Loucy (cell line): ENCODE data around the gene SAG.

Experiments
- H2AFZ ChIP-seq: fragments of 200-600 bp; sonication (generic); 2 replicates; pipeline ENCODE4 v1.6.0; 2016; ENCODE audit warnings: antibody characterized with exemption, mild to moderate bottlenecking, low read length, moderate library complexity
- H3F3A ChIP-seq: fragments of 200-600 bp; 2 replicates; pipeline ENCODE4 v1.6.0; 2016; ENCODE audit warnings: antibody characterized with exemption, low read depth, mild to moderate bottlenecking
- H3K27me3 ChIP-seq: fragments of 200-600 bp; sonication (generic); 2 replicates; pipeline ENCODE4 v1.6.1; 2014; ENCODE audit warnings: low read length, mild to moderate bottlenecking; ENCODE audit not compliant: insufficient read depth, poor library complexity, severe bottlenecking
- H3K36me3 ChIP-seq: fragments of 200-600 bp; sonication (generic); 2 replicates; pipeline ENCODE4 v1.6.1; 2016; ENCODE audit warnings: low read length; ENCODE audit not compliant: insufficient read depth
- H3K4me1 ChIP-seq: fragments of 200-600 bp; sonication (generic); 2 replicates; pipeline ENCODE4 v1.5.1; 2014; ENCODE audit warnings: low read length, mild to moderate bottlenecking; ENCODE audit not compliant: insufficient read depth, poor library complexity, severe bottlenecking
- H3K4me2 ChIP-seq: fragments of 200-600 bp; sonication (generic); 2 replicates; pipeline ENCODE4 v1.6.0; 2014; ENCODE audit warnings: antibody characterized with exemption, low read length, low read depth, mild to moderate bottlenecking; ENCODE audit not compliant: poor library complexity, severe bottlenecking
- H3K4me3 ChIP-seq: fragments of 200-600 bp; sonication (generic); 2 replicates; pipeline ENCODE4 v1.5.1; 2014; ENCODE audit warnings: low read length, mild to moderate bottlenecking, mixed read lengths; ENCODE audit not compliant: poor library complexity, severe bottlenecking
- H3K79me2 ChIP-seq: fragments of 200-600 bp; sonication (generic); 2 replicates; pipeline ENCODE4 v1.6.1; 2014; ENCODE audit warnings: low read length; ENCODE audit not compliant: insufficient read depth
- H3K9ac ChIP-seq: fragments of 200-600 bp; sonication (generic); 2 replicates; pipeline ENCODE4 v1.6.0; 2014; ENCODE audit warnings: mild to moderate bottlenecking, low read depth, low read length, moderate library complexity; ENCODE audit not compliant: poor library complexity, severe bottlenecking
- H3K9me2 ChIP-seq: fragments of 200-600 bp; sonication (generic); replicated peaks from 2 replicates; pipeline ENCODE4 v1.6.1; 2016; ENCODE audit warnings: low read depth, low read length, mixed read lengths
- H3K9me3 ChIP-seq: fragments of 200-600 bp; sonication (generic); 2 replicates; pipeline ENCODE4 v1.6.1; 2014; ENCODE audit warnings: mild to moderate bottlenecking, antibody characterized with exemption, low read length, low read depth; ENCODE audit not compliant: insufficient read depth
- H4K20me1 ChIP-seq: fragments of 200-600 bp; sonication (generic); 2 replicates; pipeline ENCODE4 v1.6.0; 2014; ENCODE audit warnings: antibody characterized with exemption, low read length, mild to moderate bottlenecking; ENCODE audit not compliant: insufficient read depth, poor library complexity, severe bottlenecking
- EZH2phosphoT487 ChIP-seq: fragments of 200-600 bp; IDR thresholded peaks from 2 replicates; pipeline ENCODE4 v1.6.1; 2018; ENCODE audit warnings: antibody characterized with exemption, mild to moderate bottlenecking, moderate library complexity, borderline replicate concordance
- TF ChIP-seq, protein P1 (sequence below): fragments of 200-600 bp; sonication (generic); conservative IDR thresholded peaks from 2 replicates; pipeline ENCODE4 v1.5.1; 2014; ENCODE audit warnings: mild to moderate bottlenecking, antibody characterized with exemption, low read length

SAG gene

DNA sequence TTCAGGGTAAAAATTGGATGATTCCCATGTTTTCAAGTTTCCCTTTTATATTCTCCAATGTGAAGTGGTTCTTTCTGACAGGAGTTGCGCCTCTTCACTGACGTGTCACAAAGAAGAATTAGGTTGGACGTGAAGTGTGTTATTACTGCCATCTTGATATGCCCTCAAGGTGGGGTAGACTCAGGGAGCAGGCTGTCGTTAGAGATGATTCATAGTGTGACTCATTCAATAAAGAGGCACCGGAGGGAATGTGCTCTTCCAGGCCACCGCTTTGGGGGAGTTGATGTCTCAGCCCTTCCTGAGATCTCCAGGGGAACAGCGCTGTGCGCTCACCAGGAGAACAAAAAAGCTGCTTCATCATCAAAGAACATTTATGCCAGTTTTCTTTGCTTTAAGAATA is 43.1 kb downstream of the SAG start:
- no peaks in the 10 kb centered on the region for H3K27me3 ChIP-seq
- peaks cover 9% of the 10 kb centered on the region for H3K79me2 ChIP-seq
- H3K9me2 ChIP-seq = no peaks in the 10 kb centered on the region
- peaks cover 44% of the 10 kb centered on the region for H3K4me1 ChIP-seq
- H2AFZ ChIP-seq = no peak overlapping the region; the same call in 1 of the 2 replicates
- no peak overlapping the region for H3K4me2 ChIP-seq
- H3K9ac ChIP-seq = peak overlapping the region; percentile 18
- no peak for TF ChIP-seq EZH2phosphoT487
- TF ChIP-seq, protein P1, sequence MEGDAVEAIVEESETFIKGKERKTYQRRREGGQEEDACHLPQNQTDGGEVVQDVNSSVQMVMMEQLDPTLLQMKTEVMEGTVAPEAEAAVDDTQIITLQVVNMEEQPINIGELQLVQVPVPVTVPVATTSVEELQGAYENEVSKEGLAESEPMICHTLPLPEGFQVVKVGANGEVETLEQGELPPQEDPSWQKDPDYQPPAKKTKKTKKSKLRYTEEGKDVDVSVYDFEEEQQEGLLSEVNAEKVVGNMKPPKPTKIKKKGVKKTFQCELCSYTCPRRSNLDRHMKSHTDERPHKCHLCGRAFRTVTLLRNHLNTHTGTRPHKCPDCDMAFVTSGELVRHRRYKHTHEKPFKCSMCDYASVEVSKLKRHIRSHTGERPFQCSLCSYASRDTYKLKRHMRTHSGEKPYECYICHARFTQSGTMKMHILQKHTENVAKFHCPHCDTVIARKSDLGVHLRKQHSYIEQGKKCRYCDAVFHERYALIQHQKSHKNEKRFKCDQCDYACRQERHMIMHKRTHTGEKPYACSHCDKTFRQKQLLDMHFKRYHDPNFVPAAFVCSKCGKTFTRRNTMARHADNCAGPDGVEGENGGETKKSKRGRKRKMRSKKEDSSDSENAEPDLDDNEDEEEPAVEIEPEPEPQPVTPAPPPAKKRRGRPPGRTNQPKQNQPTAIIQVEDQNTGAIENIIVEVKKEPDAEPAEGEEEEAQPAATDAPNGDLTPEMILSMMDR = 0 out of 2 replicates have a peak, but pooled peaks have one; percentile 9
- H3K4me3 ChIP-seq = no peak overlapping the region
- peaks cover 9% of the 10 kb centered on the region for H4K20me1 ChIP-seq
- H3F3A ChIP-seq = no peaks in the 10 kb centered on the region
- H3K9me3 ChIP-seq = no peaks in the 10 kb centered on the region
- H3K36me3 ChIP-seq = no peaks in the 10 kb centered on the region

DNA sequence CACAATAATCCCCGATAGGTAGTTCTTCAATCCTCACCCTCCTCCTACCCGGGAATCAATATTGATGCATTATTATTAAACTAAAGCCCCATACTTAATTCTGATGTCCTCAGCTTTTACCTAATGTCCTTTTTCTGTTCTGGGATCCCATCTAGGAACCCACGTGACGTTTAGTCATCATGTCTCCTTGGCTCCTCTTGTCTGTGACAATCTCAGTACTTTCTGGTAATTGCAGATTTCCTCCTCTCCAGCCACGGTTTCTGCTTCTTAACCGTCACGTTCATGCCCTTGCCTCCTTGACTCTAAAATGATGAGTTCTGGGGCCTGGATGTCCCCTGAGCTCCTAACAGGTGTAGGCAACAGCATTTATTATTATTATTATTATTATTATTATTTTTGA is 43.8 kb downstream of the SAG start:
- no peaks in the 10 kb centered on the region for H3K9me3 ChIP-seq
- H3F3A ChIP-seq = no peaks in the 10 kb centered on the region
- no peak overlapping the region for H2AFZ ChIP-seq
- H3K27me3 ChIP-seq = no peaks in the 10 kb centered on the region
- H3K9me2 ChIP-seq = no peaks in the 10 kb centered on the region
- H3K4me1 ChIP-seq = peaks cover 52% of the 10 kb centered on the region
- H3K9ac ChIP-seq = peak overlapping the region; percentile 18
- H3K36me3 ChIP-seq = no peaks in the 10 kb centered on the region
- H3K4me3 ChIP-seq = no peak overlapping the region
- H3K4me2 ChIP-seq = no peak overlapping the region
- TF ChIP-seq, protein P1 = no peak
- no peak for TF ChIP-seq EZH2phosphoT487
- H3K79me2 ChIP-seq = peaks cover 16% of the 10 kb centered on the region
- peaks cover 16% of the 10 kb centered on the region for H4K20me1 ChIP-seq

DNA sequence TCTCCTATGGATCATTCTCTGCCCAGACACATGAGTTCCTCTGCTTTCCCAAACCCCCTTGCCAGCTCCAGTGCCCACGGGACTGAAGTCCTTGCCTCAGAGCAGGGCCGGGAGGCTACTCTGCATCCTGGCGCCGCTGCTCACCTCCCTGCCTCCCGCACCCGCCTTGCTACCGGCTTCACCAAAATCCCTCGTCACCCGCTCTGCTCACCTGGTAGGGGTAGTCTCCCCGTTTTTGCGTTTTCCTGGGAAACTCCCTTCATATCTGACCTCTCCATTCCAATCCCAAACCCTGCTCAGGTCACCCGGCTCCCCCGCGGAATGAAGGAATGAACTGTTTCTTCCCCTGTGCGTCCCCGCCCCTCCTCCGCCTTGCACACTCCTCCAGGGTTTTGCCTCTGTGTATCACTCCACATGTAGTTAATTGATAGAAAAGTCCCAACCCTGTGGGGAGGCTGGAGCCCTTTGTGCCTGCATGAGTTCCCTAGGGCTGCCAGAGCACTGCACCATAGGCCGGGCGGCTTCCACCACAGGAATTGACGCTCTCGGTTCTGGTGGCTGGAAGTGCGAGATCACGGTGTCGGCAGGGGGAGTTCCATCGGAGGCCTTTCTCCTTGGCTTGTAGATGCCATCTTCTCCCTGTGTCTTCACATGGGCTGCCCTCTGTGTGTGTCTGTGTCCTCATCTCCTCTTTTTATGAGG is 44.7 kb downstream of the SAG start:
- Histone ChIP-seq H3K4me1 (peaks cover 60% of the 10 kb centered on the region), H3K4me2 (no peak overlapping the region), H3K9me3 (no peaks in the 10 kb centered on the region), H3F3A (no peaks in the 10 kb centered on the region), H3K36me3 (no peaks in the 10 kb centered on the region), H3K9ac (no peak overlapping the region), H2AFZ (no peak overlapping the region), H4K20me1 (peaks cover 24% of the 10 kb centered on the region), H3K79me2 (peaks cover 25% of the 10 kb centered on the region), H3K9me2 (no peaks in the 10 kb centered on the region), H3K27me3 (no peaks in the 10 kb centered on the region), H3K4me3 (no peak overlapping the region)
- TF ChIP-seq, protein P1 = no peak
- no peak for TF ChIP-seq EZH2phosphoT487
